AG09309 (cell line): ENCODE measurements around the gene BMPR2.
A peak's percentile ranks its signal among the peaks of the same experiment; 100 is the strongest.

ENCODE experiments used
- DNase-seq: peaks from one replicate; pipeline ENCODE4 v3.0.0-alpha.2; 2010; ENCODE audit warnings: low read depth
- H3K4me3 ChIP-seq: 2 replicates; pipeline ENCODE4 v1.5.1; 2011; ENCODE audit warnings: mild to moderate bottlenecking, low read depth, low read length, moderate library complexity; ENCODE audit not compliant: control insufficient read depth
- CTCF ChIP-seq: IDR thresholded peaks from 2 replicates; pipeline ENCODE4 v1.5.1; 2011; ENCODE audit warnings: mild to moderate bottlenecking, low read depth, low read length, inconsistent platforms; ENCODE audit not compliant: insufficient read depth, control insufficient read depth; ENCODE audit errors: missing control alignments

Gene BMPR2

DNA sequence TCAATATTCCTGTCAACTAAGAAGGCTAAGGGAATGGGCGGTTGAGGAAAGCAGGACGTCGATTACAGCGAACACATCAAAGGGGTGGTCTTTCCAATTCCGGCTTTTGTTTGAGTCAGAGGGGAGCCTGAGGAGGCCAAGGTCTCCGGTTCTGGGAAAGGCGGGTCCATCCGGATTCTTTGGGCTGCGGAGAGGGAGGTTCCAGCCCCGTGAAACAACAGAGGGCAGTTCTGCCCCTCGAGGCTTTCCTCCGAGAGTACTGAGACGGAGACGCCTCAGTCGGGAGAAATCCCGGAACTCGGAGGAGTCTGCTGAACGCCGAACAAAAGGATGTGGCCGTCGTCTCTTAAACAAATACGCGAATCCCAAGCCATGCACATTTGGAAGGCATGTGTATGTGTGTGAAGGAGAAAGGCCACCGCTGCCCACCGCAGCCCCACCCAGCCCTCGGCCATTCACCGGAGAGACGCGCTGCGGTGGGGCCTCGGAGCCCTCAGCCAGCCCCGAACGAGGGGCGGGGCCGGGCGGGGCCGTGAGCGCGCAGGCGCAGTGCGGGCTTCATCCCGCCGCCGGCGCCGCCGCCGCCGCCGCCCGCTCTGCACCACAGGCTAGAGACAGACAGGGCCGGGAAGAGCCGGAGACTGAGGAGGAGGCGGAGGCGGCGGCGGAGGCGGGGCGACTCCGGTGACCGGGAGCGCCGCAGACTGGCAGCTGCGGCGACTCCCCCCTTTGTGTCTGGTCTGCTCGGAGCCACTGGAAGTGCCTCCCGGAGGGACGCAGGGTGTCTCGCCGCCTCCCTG lies at the start of gene BMPR2:
Gene BMPR2 (plus strand): TSS at position 719 of the 800 bp plus-strand sequence. CDS start 1,148 bp downstream, outside the sequence.
- peak; percentile 52 for DNase-seq
- no peak for TF ChIP-seq CTCF
- H3K4me3 ChIP-seq, result peak within 1 kb of the TSS; percentile 89

GRCh38 chr2:202327858-202328257 lies 48.3 kb upstream of the BMPR2 start:
- H3K4me3 ChIP-seq, result no peak overlapping the region
- no peak for TF ChIP-seq CTCF
- no peak for DNase-seq

- H3K4me3 ChIP-seq, result no peak overlapping the region
- TF ChIP-seq CTCF, result no peak
- no peak for DNase-seq
Measured at GRCh38 chr2:202335791-202336467, 40.2 kb upstream of the BMPR2 start.

DNA sequence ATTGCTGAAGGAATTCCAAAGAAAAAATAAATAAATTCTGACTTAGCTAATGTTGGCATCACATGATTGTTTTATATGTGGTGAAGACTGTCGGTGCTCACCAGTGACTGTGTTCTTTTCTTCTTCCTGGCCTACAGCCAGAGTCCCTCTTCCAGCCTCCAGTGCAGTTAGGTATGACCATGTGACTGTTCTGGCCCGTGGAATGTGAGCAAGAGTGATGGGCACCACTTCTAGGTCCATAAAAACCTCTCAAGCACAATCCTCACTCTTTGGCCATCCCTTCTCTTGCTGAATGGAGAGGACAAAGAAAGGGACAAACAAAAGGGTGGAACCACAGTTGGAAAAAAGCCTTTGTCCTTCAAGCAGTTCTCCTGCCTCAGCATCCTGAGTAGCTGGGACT lies 39.0 kb upstream of the BMPR2 start:
- no peak for DNase-seq
- no peak overlapping the region for H3K4me3 ChIP-seq
- TF ChIP-seq CTCF, result no peak

- DNase-seq, result no peak
- no peak for TF ChIP-seq CTCF
- no peak overlapping the region for H3K4me3 ChIP-seq
Measured at GRCh38 chr2:202337706-202338346, 38.3 kb upstream of the BMPR2 start.

DNA sequence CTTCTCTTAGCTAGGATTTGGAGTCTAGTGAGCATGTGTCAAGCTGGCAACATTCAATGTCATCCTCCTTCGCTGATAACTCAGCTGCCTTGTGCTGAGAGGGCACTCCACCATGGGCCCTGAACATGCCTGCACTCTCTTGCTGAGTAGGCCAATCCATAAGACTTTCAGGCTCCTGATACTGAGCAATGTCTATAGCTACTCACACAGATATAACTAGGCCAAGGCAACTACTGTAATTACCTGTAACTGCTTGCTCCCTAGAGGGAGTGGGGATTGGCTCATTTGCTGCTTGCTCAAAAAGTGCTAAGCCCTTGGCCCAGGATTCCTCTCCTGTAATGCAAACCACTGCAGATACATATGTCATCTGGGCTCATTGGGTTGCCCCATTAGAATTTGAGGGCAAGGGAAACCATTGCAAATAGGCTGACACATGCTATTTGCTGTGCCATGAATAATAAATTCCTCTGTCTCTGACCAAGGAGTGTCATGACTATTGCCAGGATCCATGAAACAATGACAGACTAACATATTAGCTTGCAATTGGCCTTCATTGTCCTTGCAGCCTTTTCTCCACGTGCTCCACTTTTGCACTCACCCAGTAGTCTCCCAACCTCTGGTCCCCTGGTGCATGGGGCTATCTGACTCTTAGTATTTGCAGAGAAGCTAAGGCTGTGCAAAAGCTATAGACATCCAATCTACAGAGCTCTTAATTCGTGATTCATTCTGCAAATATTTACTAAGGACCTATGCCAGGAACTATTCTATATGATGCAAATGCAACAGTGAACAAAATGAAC lies 36.9 kb upstream of the BMPR2 start:
- no peak overlapping the region for H3K4me3 ChIP-seq
- no peak for TF ChIP-seq CTCF
- no peak for DNase-seq
